ENCODE data around the gene VMO1.

Gene VMO1

DNA sequence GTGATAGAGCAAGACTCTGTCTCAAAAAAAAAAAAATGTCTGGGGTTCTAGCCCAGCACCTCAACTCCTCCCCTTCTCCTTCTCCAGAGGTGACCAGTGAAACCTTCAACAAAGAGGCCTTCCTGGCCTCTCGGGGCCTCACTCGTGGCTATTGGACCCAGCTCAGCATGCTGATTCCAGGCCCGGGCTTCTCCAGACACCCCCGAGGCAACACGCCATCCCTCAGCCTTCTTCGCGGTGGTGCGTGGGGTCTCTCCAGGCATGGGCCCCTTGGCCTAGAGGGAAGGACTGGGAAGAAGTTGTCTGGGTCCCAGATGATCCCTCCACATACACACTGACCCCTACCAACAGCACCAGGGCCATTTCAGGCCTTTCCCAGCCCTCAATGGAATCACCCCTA is 42.9 kb downstream of the VMO1 start:
- peaks cover 7% of the 10 kb centered on the region for H3K4me1 ChIP-seq (ENCODE audit: control insufficient read depth, insufficient read depth, low read length)
- no peaks in the 10 kb centered on the region for H3K36me3 ChIP-seq (ENCODE audit: control insufficient read depth, insufficient read depth, low read length)
- WGBS, 2 experiments = 92 to 95% methylated on average over 8 of the region's 8 CpGs
- peaks cover 78% of the 10 kb centered on the region for H3K27me3 ChIP-seq (ENCODE audit: control insufficient read depth, insufficient read depth, low read length, poor library complexity, severe bottlenecking)
- no peaks in the 10 kb centered on the region for H3K9me3 ChIP-seq (ENCODE audit: control insufficient read depth, low read length)
- H3K4me3 ChIP-seq (ENCODE audit: insufficient read depth, low read depth, low read length) = no peak overlapping the region
- H3K27ac ChIP-seq (ENCODE audit: insufficient read depth, low read depth, low read length, poor library complexity, severe bottlenecking) = no peak overlapping the region

DNA sequence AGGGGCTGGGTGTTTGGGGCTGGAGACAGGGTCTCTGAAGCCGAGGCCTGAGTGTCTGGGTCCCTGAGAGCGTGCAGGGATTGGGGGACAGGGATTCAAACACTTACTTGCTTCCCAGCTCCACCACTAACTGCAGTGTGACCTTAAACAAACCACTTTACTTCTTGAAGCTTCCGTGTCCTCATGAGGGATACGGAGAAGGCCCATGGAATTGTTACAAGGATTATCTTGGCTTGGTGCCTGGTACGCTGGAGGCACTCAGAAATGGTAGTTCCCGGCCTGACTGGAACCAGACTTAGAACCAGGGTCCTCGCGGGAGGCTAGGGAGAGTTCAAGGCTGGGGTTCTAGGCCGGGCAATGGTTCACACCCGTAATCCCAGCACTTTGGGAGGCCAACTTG is 43.5 kb downstream of the VMO1 start:
- no peaks in the 10 kb centered on the region for H3K9me3 ChIP-seq (ENCODE audit: control insufficient read depth, low read length)
- H3K27me3 ChIP-seq (ENCODE audit: control insufficient read depth, insufficient read depth, low read length, poor library complexity, severe bottlenecking) = peaks cover 84% of the 10 kb centered on the region
- H3K36me3 ChIP-seq (ENCODE audit: control insufficient read depth, insufficient read depth, low read length) = no peaks in the 10 kb centered on the region
- no peak overlapping the region for H3K4me3 ChIP-seq (ENCODE audit: insufficient read depth, low read depth, low read length)
- peaks cover 7% of the 10 kb centered on the region for H3K4me1 ChIP-seq (ENCODE audit: control insufficient read depth, insufficient read depth, low read length)
- 90 to 93% methylated on average over 10 of the region's 10 CpGs for WGBS, 2 experiments
- no peak overlapping the region for H3K27ac ChIP-seq (ENCODE audit: insufficient read depth, low read depth, low read length, poor library complexity, severe bottlenecking)

- no peaks in the 10 kb centered on the region for H3K9me3 ChIP-seq (ENCODE audit: control insufficient read depth, low read length)
- peaks cover 7% of the 10 kb centered on the region for H3K4me1 ChIP-seq (ENCODE audit: control insufficient read depth, insufficient read depth, low read length)
- peaks cover 89% of the 10 kb centered on the region for H3K27me3 ChIP-seq (ENCODE audit: control insufficient read depth, insufficient read depth, low read length, poor library complexity, severe bottlenecking)
- H3K4me3 ChIP-seq (ENCODE audit: insufficient read depth, low read depth, low read length) = no peak overlapping the region
- no peaks in the 10 kb centered on the region for H3K36me3 ChIP-seq (ENCODE audit: control insufficient read depth, insufficient read depth, low read length)
- 85 to 89% methylated on average over 9 of the region's 9 CpGs for WGBS, 2 experiments
- no peak overlapping the region for H3K27ac ChIP-seq (ENCODE audit: insufficient read depth, low read depth, low read length, poor library complexity, severe bottlenecking)
These were observed 44.0 kb downstream of the VMO1 start for GRCh38 chr17:4742133-4742532.

- 91% methylated on average over 8 of the region's 8 CpGs for WGBS, 2 experiments
These were observed 44.6 kb downstream of the VMO1 start for GRCh38 chr17:4741544-4741943.

GRCh38 chr17:4740584-4740983 is 45.6 kb downstream of the VMO1 start:
- H3K4me3 ChIP-seq (ENCODE audit: insufficient read depth, low read depth, low read length) = no peak overlapping the region
- H3K36me3 ChIP-seq (ENCODE audit: control insufficient read depth, insufficient read depth, low read length) = no peaks in the 10 kb centered on the region
- H3K27me3 ChIP-seq (ENCODE audit: control insufficient read depth, insufficient read depth, low read length, poor library complexity, severe bottlenecking) = peaks cover 99% of the 10 kb centered on the region
- no peak overlapping the region for H3K27ac ChIP-seq (ENCODE audit: insufficient read depth, low read depth, low read length, poor library complexity, severe bottlenecking)
- 83 to 87% methylated on average over 7 to 8 of the region's 8 CpGs for WGBS, 2 experiments
- H3K4me1 ChIP-seq (ENCODE audit: control insufficient read depth, insufficient read depth, low read length) = peaks cover 7% of the 10 kb centered on the region
- no peaks in the 10 kb centered on the region for H3K9me3 ChIP-seq (ENCODE audit: control insufficient read depth, low read length)

More at GRCh38 chr17:4741544-4741943, 44.6 kb downstream of the VMO1 start:
- H3K9me3 ChIP-seq (ENCODE audit: control insufficient read depth, low read length) = no peaks in the 10 kb centered on the region
- H3K27me3 ChIP-seq (ENCODE audit: control insufficient read depth, insufficient read depth, low read length, poor library complexity, severe bottlenecking) = peaks cover 95% of the 10 kb centered on the region
- peaks cover 7% of the 10 kb centered on the region for H3K4me1 ChIP-seq (ENCODE audit: control insufficient read depth, insufficient read depth, low read length)
- H3K27ac ChIP-seq (ENCODE audit: insufficient read depth, low read depth, low read length, poor library complexity, severe bottlenecking) = no peak overlapping the region
- no peak overlapping the region for H3K4me3 ChIP-seq (ENCODE audit: insufficient read depth, low read depth, low read length)
- no peaks in the 10 kb centered on the region for H3K36me3 ChIP-seq (ENCODE audit: control insufficient read depth, insufficient read depth, low read length)

- no peaks in the 10 kb centered on the region for H3K9me3 ChIP-seq (ENCODE audit: control insufficient read depth, low read length)
- H3K27me3 ChIP-seq (ENCODE audit: control insufficient read depth, insufficient read depth, low read length, poor library complexity, severe bottlenecking) = peaks cover 93% of the 10 kb centered on the region
- WGBS, 2 experiments = 17 to 19% methylated on average over 13 of the region's 13 CpGs
- H3K36me3 ChIP-seq (ENCODE audit: control insufficient read depth, insufficient read depth, low read length) = no peaks in the 10 kb centered on the region
- H3K27ac ChIP-seq (ENCODE audit: insufficient read depth, low read depth, low read length, poor library complexity, severe bottlenecking) = no peak overlapping the region
- peaks cover 3% of the 10 kb centered on the region for H3K4me1 ChIP-seq (ENCODE audit: control insufficient read depth, insufficient read depth, low read length)
- peak overlapping the region; percentile 44 for H3K4me3 ChIP-seq (ENCODE audit: insufficient read depth, low read depth, low read length)
These were observed 46.2 kb downstream of the VMO1 start for GRCh38 chr17:4740025-4740351.

- WGBS, 2 experiments = 1% methylated on average over 100 of the region's 100 CpGs
- peaks cover 87% of the 10 kb centered on the region for H3K27me3 ChIP-seq (ENCODE audit: control insufficient read depth, insufficient read depth, low read length, poor library complexity, severe bottlenecking)
- H3K27ac ChIP-seq (ENCODE audit: insufficient read depth, low read depth, low read length, poor library complexity, severe bottlenecking) = no peak within 1 kb of the TSS
- no peaks in the 10 kb centered on the region for H3K36me3 ChIP-seq (ENCODE audit: control insufficient read depth, insufficient read depth, low read length)
- no peaks in the 10 kb centered on the region for H3K4me1 ChIP-seq (ENCODE audit: control insufficient read depth, insufficient read depth, low read length)
- peak within 1 kb of the TSS; percentile 44 for H3K4me3 ChIP-seq (ENCODE audit: insufficient read depth, low read depth, low read length)
- no peaks in the 10 kb centered on the region for H3K9me3 ChIP-seq (ENCODE audit: control insufficient read depth, low read length)
These were observed 46.8 kb downstream of the VMO1 start, which contains the start of the genes CXCL16 and ZMYND15 for GRCh38 chr17:4739122-4740024. CXCL16 (minus strand) TSS chr17:4739928; CDS start chr17:4739339, 589 bp downstream. ZMYND15 (plus strand) TSS chr17:4739833; CDS start chr17:4740549, 716 bp downstream.

GRCh38 chr17:4738136-4739121 is 47.7 kb downstream of the VMO1 start:
- 14 to 15% methylated on average over 41 of the region's 41 CpGs for WGBS, 2 experiments

GRCh38 chr17:4735876-4736651 is 50.1 kb downstream of the VMO1 start:
- WGBS, 2 experiments = 79 to 82% methylated on average over 9 of the region's 9 CpGs
- Histone ChIP-seq H3K36me3 (ENCODE audit: control insufficient read depth, insufficient read depth, low read length) (no peaks in the 10 kb centered on the region), H3K27ac (ENCODE audit: insufficient read depth, low read depth, low read length, poor library complexity, severe bottlenecking) (no peak overlapping the region), H3K27me3 (ENCODE audit: control insufficient read depth, insufficient read depth, low read length, poor library complexity, severe bottlenecking) (peaks cover 54% of the 10 kb centered on the region), H3K4me1 (ENCODE audit: control insufficient read depth, insufficient read depth, low read length) (peaks cover 3% of the 10 kb centered on the region), H3K4me3 (ENCODE audit: insufficient read depth, low read depth, low read length) (no peak overlapping the region), H3K9me3 (ENCODE audit: control insufficient read depth, low read length) (no peaks in the 10 kb centered on the region)

More at GRCh38 chr17:4738136-4739121, 47.7 kb downstream of the VMO1 start:
- Histone ChIP-seq H3K9me3 (ENCODE audit: control insufficient read depth, low read length) (no peaks in the 10 kb centered on the region), H3K4me1 (ENCODE audit: control insufficient read depth, insufficient read depth, low read length) (no peaks in the 10 kb centered on the region), H3K27ac (ENCODE audit: insufficient read depth, low read depth, low read length, poor library complexity, severe bottlenecking) (no peak overlapping the region), H3K36me3 (ENCODE audit: control insufficient read depth, insufficient read depth, low read length) (no peaks in the 10 kb centered on the region), H3K4me3 (ENCODE audit: insufficient read depth, low read depth, low read length) (peak overlapping the region; percentile 44), H3K27me3 (ENCODE audit: control insufficient read depth, insufficient read depth, low read length, poor library complexity, severe bottlenecking) (peaks cover 77% of the 10 kb centered on the region)
